K562 (cell line): ENCODE measurements around the gene GRIP1.

Source experiments
- BCOR ChIP-seq: fragments of 450-650 bp; IDR thresholded peaks from 2 replicates; pipeline ENCODE4 v1.6.1; 2016
- FOXA3 ChIP-seq, 2 experiments: fragments of 450-650 bp in 1 of 2; sonication (generic) in 1 of 2; formaldehyde crosslinking; IDR thresholded peaks in 1 of 2; conservative IDR thresholded peaks in 1 of 2; 2 replicates each; pipeline versions ENCODE4 v1.4.0 to v1.8.0; 2020 to 2022; ENCODE audit warnings: mild to moderate bottlenecking in 2 of 2, missing genetic modification reagents in 1 of 2
- GTF2F1 ChIP-seq: IDR thresholded peaks from 2 replicates; pipeline ENCODE4 v1.6.1; 2011; ENCODE audit warnings: low read depth, low read length, improper control_type of control experiment
- RFX5 ChIP-seq: IDR thresholded peaks from 2 replicates; pipeline ENCODE4 v1.6.1; 2011; ENCODE audit warnings: low read depth, mild to moderate bottlenecking, improper control_type of control experiment, low read length

DNA sequence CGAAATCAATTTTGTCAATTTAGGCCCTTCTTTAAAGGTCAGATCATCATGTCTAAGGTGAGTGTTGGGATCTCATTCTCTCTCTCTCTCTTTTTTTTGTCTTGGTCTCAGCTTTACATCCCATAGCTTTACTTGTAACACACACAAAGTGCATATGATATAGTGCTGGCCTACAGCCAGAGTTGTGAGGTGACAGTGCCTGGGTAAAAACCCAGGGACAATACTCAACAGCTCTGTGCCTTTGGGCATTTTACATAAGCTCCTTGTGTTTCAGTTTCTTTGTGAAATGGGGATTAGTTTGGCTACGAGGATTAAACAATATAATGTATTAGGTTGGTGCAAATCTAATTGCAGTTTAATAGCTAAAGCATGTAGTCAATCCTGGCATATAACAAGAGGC, 40.2 kb downstream of the GRIP1 start:
- TF ChIP-seq GTF2F1 (no peak), BCOR (no peak), FOXA3 (CRISPR knock-in tag; conservative IDR thresholded peaks at IDR 0.05 in 1 of 2, IDR thresholded peaks at IDR 0.05 in 1 of 2) (no peak), RFX5 (no peak)
